Stimulated activated naive CD8-positive, alpha-beta T cell treated with anti-CD3 and anti-CD28 coated beads, Interleukin-15, Interleukin-2, amounts not matched to agents 100 U/mL and 50 U/mL, for 24 hours (primary cell): ENCODE data around the gene SPNS3.

Experiments
- ATAC-seq: fragments of 150-1000 bp; cut with Tn5 transposase; one replicate; pipeline ENCODE4 v1.10.0; 2021
- DNase-seq: peaks from one replicate; pipeline ENCODE4 v3.0.0; 2021

The SPNS3 gene

DNA sequence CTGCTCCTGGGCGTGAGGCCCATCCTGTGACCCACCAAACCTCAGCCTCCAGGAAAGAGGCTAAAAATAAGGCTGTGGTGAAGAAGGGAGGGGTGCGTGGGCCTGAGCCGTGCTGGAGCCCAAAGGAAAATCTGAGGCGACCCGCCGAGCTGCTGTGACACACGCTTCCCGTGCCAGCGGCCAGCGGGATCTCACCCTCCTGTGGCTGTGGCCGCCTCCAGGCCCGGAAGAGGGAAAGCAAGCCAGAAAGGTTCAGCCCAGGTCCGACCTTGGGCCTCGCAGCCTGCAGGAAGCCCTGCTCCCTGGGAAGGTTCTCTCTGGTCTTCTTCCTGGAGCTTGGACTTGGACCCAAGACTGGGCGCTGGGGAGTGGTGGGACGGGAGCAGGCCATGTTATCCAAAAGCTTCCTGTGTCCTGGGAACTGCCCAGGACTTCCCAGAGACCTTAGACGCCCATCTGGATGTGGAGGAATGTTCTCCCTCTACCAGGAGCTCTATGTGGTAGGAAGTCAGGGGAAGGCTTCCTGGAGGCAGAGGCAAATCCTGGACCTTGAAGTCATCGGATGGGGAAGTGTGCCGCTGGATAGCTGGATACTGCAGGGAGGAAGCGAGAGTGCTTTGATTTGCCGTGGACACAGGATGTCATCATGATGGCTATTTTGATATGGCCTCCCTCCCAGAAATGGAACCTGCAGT, 76.3 kb downstream of the SPNS3 start:
- no peak for ATAC-seq

DNA sequence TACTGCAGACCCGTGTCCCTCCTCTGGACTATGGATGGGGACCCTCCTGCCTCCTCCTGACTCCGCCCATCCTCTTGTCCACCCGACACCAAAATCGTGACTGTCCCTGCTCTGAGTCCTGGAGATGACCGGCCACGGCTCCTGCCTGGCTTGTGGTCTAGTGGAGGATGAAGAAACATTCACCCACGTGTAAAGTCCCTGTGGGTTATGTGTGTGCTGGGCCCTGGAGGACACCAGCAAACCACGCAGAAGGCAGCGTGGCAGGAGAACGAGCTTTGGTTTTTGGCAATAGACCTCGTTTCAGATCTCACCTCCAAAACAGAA, 76.8 kb downstream of the SPNS3 start:
- DNase-seq (no peak), ATAC-seq (no peak)

More for the DNA sequence above, 76.3 kb downstream of the SPNS3 start:
- DNase-seq = no peak

DNA sequence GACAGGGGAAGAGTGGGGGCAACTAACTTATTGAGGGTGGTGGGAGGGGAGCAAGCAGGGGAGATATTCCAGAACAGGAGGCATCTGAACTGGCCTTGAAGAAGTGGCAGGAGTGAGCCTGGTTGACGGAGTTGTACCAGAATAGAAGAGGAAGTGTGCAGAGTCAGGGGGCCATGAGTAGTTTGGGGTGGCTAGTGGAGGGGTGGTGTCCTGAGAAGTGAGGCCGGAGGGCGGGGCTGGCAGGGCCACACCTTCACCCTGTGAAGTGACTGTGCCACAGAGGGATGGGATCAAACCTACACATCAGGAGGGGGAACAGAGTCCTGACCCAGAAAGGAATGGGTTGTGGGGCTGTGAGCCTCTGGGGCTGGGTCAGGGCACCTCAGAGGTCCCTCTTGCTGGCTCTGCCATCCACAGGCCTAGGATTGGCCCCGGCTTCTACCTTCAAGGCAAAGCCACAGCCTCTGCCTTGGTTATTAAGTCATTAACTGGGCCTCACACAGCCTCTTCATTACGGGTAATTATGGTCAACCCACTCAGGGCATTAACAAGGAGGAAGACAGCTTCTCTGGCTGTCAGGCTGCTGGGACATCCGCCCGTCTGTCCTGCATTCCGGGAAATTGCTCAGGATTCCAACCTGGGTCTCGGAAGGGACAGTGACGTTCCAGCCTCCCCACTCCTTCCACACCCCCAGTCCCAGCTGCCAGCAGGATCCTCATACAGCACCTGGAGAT, 77.6 kb downstream of the SPNS3 start:
- ATAC-seq (no peak), DNase-seq (no peak)

DNA sequence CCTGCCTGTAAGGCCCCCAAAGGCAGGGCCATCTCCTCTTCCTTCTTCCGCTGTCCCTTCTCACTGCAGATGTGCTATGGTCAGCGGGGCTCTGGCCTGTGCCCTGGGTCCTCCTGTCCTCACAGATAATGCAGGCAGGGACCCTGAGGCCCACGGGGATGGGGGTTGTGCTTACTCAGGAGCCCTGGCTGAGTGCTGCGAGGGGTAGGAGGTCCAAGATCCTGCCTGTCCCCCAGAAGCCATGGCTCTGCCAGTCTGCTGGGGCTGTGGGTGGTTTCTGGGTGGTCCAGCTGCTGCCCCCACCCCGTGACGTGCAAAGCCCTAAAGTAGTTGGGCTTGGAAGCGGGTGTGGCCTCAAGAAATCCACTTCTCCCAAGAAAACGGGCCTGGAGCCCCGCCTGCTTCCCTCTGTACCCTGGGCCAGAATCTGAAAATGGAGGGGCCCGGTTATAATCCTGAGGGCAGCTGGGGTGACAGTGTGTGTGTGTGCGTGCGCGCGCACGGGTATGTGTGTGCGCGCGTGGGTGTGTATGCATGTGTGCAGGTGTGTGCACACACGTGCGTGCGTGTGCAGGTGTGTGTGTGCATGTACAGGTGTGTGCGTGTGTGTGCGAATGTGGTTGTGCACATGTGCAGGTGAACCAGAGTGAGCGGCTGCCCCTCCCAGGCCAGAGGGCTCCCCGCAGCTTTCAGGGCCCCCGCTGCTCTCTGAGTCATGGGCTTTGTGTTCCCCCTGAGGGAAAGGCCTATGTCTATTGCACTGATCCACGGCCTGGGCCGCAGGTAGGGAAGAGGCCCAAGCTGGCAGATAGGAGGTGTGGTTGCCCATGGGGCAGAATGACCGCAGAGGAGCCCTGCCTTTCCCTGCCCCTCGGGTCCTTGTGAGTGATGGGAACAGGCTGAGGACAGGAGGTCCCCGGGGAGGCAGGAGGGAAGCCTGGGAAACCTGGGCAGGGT, 78.7 kb downstream of the SPNS3 start:
- ATAC-seq (no peak), DNase-seq (no peak)

DNA sequence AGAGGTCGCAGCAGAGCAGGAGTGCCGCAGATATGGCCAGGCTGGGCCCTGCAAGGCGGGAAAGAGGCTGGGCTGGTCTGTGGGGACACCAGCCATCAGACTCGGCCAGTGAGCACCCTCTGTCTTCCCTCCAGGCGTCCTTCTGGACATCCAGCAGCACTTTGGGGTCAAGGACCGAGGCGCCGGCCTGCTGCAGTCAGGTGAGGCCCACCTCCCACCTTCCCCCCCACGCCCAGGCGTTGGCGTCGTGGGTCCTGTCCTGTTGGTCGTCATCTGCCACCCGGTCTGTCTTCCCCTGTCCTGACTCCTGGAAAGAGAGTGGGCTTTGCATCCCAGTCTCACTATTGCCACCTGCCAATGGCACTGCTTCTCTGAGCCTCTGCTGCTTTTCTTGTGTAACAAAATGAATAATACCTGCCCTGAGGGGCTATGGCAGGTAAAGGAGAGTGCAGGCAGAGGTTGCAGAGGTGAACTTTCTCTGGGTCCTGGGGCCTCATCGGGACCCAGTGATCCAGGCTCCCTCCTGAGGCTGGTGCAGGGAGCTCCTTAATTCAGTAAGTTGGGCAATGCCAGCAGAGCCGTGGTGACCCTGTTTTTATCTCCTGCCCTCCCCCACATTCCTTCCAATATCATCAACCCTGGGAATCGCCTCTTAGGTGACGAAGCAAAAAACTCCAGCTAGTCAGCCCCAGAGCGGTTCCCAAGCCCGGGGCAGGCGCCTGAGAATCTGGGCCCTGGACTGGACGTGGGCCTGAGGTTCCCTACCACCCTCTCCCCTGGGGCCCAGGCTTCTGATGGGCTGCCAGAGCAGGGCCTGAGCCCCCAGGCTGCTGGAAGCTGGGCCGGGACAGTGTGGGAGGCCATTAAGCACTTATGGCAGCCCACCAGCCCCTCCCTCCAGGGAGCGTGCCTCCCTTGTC, 79.6 kb downstream of the SPNS3 start:
- DNase-seq = no peak
- no peak for ATAC-seq

DNA sequence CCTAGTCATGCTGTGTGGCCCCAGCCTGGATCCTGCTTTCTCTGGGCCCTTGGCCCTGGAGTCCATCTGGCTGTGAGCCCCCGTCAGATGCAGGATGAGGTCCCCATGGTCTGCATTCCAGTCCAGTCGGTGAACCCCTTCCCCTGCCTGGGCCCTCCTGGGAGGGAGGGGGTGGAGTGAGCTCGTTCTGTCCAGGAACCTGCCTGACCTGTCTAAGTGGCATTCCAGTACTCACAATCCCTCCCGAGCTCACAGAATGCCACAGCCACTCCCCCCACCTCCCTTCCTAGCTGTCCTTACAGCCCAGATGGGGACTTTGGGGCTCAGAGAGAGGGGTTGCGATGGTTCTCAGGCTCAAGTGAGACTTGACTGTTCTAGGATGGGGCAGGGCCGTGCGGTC, 80.5 kb downstream of the SPNS3 start:
- no peak for DNase-seq
- no peak for ATAC-seq

DNA sequence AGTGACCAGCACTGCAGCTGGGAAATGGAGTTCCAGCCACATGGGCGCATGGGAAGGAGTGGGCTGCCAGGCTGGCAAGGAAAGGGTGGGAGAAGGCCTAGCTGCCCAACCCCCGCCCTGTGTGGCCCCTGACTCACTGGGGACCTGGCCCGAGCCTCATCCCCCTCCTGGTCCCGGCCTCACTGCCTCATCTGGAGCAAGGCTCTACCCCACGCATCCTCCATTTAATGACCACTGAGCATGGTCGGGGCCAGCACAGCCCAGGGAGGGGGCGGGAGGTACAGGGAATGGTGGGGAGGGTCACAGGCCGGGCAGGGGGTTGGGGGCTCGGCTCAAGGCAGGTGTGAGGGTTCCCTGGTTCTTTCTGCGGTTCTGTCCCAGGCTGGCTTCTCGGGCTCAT, 81.0 kb downstream of the SPNS3 start:
- DNase-seq (no peak), ATAC-seq (no peak)

DNA sequence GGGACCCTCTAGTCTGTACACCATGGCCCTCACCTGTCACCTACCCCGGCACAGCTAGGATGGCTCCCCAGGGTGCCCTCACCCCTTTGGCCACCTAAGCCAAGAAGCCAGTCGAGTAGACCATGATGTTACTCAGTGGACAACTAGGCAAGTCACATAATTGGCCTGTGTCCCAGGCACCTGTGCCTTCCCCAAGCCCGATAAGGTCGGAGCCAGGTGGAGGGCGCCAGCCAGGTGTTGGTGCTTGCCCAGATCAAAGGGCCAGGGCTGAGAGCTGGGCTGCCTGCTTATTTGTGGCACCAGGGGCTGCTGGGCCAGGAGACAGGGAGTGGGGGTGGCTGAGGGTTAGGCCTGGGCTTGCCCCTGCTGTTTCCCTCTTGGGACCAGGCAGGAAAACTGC, 81.8 kb downstream of the SPNS3 start:
- DNase-seq = no peak
- ATAC-seq = no peak

DNA sequence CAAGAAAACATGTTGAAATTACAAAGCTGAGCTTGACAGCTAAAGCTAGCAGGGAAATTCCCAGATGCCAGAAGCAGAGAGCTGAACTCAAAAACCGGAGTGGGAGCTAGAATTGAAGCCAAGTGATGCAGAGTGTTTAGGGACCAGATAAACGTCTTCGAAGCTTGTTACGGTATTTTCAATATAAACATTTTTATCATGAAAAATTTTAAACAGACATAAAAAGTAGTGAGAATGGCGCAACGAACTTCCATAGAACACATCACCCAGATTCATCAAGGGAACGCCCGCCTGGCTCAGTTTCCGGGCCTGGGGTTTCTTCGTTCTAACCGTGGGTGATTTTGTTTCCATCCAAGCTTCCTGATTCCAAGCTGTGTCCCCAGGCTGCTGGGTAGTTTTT, 83.0 kb downstream of the SPNS3 start:
- ATAC-seq (no peak), DNase-seq (no peak)

DNA sequence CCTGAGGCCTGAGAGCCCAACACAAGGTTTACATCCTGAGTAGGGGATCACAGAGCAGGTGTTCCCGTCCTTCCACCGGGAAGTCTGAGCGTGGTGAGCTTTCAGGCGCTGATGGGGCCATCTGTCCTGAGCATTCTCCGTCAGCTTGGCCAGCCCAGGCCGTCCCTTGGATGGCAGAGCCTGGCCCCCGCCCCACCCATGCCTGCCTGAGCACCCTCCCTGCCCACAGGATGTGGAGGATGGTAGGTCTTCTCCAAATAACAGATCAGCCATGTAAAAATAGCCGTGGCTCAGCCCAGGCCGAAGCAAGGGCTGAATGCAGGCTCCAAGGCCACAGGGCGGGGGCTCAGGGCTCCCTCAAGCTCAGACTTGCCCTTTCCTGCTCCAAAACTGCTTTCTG, 85.2 kb downstream of the SPNS3 start:
- ATAC-seq = no peak
- no peak for DNase-seq

DNA sequence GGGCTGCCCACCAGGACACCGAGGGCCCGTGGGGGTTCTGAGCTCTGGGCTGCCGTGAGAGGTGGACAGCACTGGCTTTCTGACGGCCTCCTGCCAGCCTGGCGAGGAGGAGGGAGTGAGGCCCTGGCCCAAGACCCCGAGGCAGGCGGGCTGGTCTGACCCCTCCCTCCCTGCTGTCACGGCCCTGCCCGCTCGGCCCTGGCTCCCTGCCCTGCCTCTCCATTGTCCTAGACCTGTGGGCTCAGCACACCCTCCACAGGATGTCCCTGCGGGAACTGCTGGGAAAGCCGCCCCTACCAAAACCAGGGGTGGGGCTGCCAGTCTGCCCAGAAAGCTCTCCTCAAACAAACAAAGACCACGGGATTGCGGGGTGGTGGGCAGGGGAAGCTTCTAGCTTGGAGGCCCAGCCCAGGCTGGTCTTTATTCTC, 85.6 kb downstream of the SPNS3 start:
- no peak for ATAC-seq

DNA sequence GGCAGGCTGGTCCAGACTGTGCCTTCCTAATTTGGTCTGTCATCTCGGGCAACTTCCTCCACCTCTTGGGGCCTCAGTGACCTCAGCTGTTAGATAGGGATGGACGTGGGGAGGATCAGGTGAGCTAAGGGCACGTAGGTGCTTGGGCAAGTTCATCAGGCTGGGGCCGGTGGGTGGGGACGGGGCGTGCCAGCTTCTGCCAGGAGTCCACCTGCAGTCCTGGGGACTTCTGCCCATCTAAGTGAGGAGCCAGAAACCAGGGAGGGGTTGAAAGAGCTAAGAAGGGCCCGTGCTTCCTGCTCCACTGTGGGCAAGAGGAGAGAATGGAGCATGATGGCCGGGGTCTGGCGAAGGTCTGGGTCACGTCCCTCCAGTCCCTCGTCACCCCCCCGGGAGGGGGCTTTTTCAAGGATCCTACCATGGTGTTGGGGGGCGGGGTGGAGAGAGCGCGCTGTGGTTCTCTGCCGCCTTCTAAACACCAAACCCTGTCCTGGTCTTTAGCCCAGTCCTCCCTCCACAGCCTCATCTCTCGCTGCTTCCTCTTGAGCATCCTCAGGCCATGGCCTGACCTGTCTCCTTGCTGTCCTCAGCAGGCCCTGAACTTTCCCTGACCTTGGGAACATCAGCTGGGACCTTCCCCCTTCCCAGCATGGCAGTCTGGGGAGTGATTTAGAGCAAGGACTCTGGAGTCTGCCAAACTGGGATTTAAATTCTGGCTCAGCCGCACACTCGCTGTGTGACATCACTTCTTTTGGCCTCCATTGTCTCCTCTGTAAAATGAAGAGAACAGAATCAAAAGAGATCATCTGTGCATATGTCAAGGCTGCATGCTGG, 86.5 kb downstream of the SPNS3 start:
- ATAC-seq = peak; percentile 16
- DNase-seq = no peak

More for the DNA sequence above, 85.6 kb downstream of the SPNS3 start:
- DNase-seq = no peak

DNA sequence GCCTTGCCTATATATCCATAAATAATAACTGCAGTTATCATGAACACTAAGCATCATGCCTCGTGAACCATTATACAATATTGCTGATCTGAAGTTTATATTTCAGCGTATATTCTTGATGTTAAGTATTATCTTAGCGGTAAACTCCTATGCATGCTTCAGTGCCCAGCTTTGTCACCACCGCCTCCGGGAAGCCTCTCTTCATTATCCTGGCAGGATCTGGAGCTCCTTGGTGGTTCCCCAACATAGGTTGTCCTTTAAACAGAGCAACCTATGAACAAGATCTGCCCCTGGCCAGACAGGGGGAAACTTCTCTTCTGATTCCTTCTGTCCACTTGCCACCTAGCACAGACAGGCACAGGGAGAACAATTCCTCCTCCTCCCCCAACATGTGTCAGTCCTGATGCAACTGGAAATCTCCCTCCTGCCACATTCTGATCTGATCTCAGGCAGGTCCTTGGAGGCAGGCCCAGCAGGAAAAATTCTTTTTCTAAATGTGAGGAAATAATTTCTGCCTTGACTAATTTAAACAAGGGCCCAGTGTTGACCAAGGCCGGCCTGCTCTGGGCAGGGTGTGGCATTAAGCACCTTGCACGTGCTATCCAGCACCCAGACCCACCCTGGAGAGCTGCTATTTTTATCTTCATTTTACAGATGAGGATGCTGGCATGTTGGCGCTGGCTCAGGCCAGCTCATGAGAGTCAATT, 87.3 kb downstream of the SPNS3 start:
- no peak for DNase-seq
- ATAC-seq = no peak

DNA sequence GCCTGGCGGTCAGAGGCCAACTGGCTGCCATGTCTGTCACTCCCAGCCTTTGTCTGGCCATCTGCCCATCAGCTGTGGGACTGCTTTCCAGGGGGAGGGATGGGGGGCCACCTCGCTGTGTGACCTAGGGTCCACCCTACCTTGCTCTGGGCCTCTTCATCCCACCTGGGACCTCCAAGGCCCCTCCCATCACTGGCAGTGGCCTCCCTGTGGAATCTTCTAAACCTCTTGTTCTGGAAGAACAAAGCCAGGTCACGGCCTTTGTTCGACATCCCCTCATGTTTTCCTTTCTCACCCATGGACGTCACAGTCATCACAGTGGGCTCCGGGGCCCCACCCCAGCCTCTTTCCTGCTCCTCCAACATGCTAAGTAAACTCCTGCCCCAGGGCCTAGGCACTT, 88.9 kb downstream of the SPNS3 start:
- ATAC-seq = no peak
- DNase-seq = no peak

DNA sequence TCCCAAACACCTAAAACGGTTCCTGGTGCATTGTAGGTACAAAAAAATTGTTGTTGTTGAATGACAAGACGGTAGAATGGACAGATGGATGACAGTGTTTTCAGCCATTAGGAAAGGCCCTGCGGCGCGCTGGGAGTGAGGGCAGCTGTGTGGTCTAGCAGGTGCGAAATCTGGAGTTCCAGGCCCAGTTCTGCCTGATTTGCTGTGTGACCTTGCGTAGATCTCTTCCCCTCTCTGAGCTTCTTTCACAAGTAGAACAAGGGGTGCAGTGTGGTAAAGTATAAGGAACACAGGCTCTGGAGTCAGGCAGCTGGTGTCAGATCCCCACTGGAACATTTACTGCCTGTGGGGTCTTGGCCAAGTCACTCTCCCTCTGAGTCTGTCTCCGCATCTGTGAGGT, 90.2 kb downstream of the SPNS3 start:
- ATAC-seq (no peak), DNase-seq (no peak)

DNA sequence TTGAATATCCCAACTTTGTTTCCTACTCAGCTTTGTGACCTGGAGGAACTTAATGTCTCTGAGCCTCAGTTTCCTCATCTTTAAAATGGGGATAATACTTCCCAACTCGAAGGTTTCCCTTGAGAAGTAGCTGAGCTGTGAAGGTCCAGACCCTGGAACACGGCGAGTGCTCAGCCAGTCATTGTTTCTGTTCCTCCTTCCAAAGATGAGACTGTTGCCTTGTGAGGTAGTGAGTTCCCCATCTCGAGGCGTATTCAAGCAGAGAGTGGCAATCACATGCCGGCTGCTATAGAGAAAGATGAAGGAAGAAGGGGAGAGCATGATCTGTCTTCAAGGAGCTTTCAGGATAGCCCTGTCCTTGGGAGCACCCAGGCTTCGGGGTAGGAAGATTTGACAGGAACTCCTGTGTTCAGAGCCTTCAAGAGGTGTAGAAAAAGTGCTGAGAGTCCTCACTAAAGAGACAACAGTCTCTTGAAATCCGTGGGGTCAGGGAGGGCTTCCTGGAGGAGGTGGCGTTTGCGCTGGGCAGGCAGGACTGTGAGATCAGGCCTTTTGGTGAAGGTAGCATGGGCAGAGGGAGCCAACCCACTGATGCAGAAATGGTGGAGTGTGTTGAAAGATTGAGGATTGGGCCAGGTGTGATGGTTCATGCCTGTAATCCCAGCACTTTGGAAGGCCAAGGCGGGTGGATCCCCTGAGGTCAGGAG, 92.1 kb downstream of the SPNS3 start:
- DNase-seq = no peak
- ATAC-seq = no peak

DNA sequence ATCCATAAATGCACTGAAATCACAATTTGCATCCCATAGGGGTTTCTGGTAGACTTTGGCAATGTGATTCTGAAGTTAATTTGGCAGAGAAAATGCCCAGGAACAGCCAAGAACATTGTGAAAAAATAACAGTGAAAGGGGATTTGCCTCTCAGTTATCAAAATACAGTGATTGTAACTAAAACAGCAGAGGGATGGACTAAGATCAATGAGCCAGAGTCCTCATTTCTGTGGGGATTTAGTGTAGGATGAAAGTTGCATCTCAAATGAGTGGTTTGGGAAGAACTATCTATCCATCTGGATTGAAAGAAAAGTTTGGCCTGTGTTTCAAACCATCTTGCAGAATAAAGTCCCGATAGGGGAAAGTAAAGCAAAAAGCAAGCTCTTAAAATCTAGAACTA, 93.4 kb downstream of the SPNS3 start:
- no peak for ATAC-seq
- DNase-seq = no peak

DNA sequence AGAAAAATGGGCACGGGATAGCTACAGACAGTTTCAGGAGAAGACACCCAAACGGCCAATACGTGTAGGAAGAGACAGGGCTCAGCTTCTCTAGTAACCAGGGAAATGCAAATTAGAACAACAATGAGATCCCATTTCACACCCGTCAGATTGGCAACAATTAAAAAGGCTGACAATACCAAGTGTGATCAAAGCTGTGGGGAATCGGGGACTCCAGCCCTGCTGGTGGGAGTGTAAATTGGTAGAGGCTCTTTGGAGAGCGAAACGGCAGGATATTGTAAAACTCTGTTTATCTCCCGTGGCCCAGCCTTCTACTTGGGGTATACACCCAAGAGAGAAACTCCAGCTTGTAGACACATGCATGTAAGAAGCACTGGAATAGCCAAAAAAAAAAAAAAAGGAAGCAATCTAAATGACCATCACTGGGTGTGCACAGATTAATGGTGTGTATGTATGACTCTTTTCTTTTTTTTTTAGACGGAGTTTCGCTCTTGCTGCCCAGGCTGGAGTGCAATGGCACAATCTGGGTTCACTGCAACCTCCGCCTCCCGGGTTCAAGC, 93.9 kb downstream of the SPNS3 start:
- no peak for DNase-seq
- no peak for ATAC-seq

DNA sequence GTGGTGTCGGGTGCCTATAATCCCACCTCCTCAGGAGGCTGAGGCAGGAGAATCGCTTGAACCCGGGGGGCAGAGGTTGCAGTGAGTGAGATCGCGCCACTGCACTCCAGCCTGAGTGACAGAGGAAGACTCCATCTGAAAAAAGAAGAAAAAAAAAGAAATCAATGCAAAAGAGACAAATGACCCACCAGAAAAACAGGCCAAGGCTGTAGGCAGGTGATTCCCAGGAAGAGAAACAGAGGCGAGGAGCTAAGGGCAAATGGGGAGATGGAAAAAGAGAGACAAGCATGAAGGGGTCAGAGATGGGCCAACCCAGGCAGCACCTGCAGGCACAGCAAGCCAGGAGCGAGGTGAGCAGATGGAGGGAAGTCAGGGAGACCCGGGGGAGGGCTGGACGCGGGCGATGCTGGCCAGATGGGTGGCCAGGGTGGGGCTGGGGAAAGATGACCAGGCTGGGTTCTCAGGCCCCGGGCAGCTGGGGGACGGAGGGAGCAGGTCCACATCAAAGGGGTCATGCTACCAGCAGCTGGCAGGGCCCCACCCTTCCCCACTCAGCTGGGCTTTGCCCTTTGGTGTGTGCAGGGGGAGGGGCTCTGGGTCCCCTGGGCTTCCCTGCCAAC, 95.9 kb downstream of the SPNS3 start:
- DNase-seq = no peak
- no peak for ATAC-seq
